HepG2 (cell line): ENCODE measurements around the gene ZBTB48. TPM values are rescaled to one million over a fixed set of nuclear protein-coding genes. Genes with fewer than 3 reads are reported as not detected.
A peak's percentile ranks its signal among the peaks of the same experiment; 100 is the strongest.

Experiments used
- BATF2 ChIP-seq: sonication (generic); formaldehyde crosslinking; IDR thresholded peaks from 2 replicates; pipeline ENCODE4 v1.8.0; 2022; ENCODE audit warnings: mild to moderate bottlenecking, missing genetic modification reagents, moderate library complexity
- CREBL2 ChIP-seq: sonication (generic); formaldehyde crosslinking; IDR thresholded peaks from 2 replicates; pipeline ENCODE4 v1.8.1; 2023; ENCODE audit warnings: missing genetic modification reagents, mild to moderate bottlenecking, borderline replicate concordance
- ELF1 ChIP-seq: sonication (generic); formaldehyde crosslinking; IDR thresholded peaks from 2 replicates; pipeline ENCODE4 v1.4.0; 2020; ENCODE audit warnings: missing genetic modification reagents
- EP300 ChIP-seq, 3 experiments: sonication (generic) in 1 of 3; formaldehyde crosslinking in 1 of 3; IDR thresholded peaks; 2 replicates each; pipeline versions ENCODE4 v1.5.1 to v1.6.1; 2011 to 2020; ENCODE audit warnings: low read depth in 2 of 3, low read length in 2 of 3, borderline replicate concordance in 1 of 3, improper control_type of control experiment in 1 of 3, mild to moderate bottlenecking in 1 of 3, missing genetic modification reagents in 1 of 3, moderate library complexity in 1 of 3
- MAF1 ChIP-seq: sonication (generic); formaldehyde crosslinking; IDR thresholded peaks from 2 replicates; pipeline ENCODE4 v1.5.0; 2020; ENCODE audit warnings: missing genetic modification reagents, borderline replicate concordance
- MAZ ChIP-seq, 2 experiments: sonication (generic) in 1 of 2; formaldehyde crosslinking in 1 of 2; IDR thresholded peaks; 2 replicates each; pipeline versions ENCODE4 v1.5.0 to v1.6.1; 2012 to 2020; ENCODE audit warnings: low read depth in 2 of 2, mild to moderate bottlenecking in 2 of 2, borderline replicate concordance in 1 of 2, improper control_type of control experiment in 1 of 2, low read length in 1 of 2, missing genetic modification reagents in 1 of 2, moderate library complexity in 1 of 2
- MXI1 ChIP-seq: IDR thresholded peaks from 3 replicates; pipeline ENCODE4 v1.6.1; 2012; ENCODE audit warnings: low read depth, low read length, inconsistent platforms, borderline replicate concordance
- NCOR1 ChIP-seq: fragments of 200-600 bp; sonication (generic); IDR thresholded peaks from 2 replicates; pipeline ENCODE4 v1.7.0; 2017; ENCODE audit warnings: antibody characterized with exemption, low read length, borderline replicate concordance
- SALL2 ChIP-seq: sonication (generic); formaldehyde crosslinking; IDR thresholded peaks from 2 replicates; pipeline ENCODE4 v1.8.1; 2023; ENCODE audit warnings: mild to moderate bottlenecking, missing genetic modification reagents, inconsistent platforms
- SRSF9 ChIP-seq: fragments of 200-400 bp; formaldehyde crosslinking; IDR thresholded peaks from 2 replicates; pipeline ENCODE4 v1.6.1; 2018; ENCODE audit warnings: borderline replicate concordance, mild to moderate bottlenecking, low read depth, low read length; ENCODE audit not compliant: insufficient read depth, poor library complexity, severe bottlenecking
- TEAD3 ChIP-seq: optimal IDR thresholded peaks from 2 replicates; pipeline ENCODE3; 2016; ENCODE audit warnings: borderline replicate concordance
- ZHX2 ChIP-seq, 2 experiments: sonication (generic) in 1 of 2; formaldehyde crosslinking in 1 of 2; IDR thresholded peaks; 2 replicates each; pipeline versions ENCODE4 v1.6.1 to v1.9.0; 2014 to 2022; ENCODE audit warnings: antibody characterized with exemption in 1 of 2, borderline replicate concordance in 1 of 2, inconsistent platforms in 1 of 2, low read depth in 1 of 2, missing genetic modification reagents in 1 of 2
- ZNF260 ChIP-seq: sonication (generic); formaldehyde crosslinking; IDR thresholded peaks from 2 replicates; pipeline ENCODE4 v1.4.0; 2020; ENCODE audit warnings: missing genetic modification reagents, low read depth, mild to moderate bottlenecking, borderline replicate concordance
- ZNF383 ChIP-seq: sonication (generic); formaldehyde crosslinking; IDR thresholded peaks from 2 replicates; pipeline ENCODE4 v1.4.0; 2020; ENCODE audit warnings: missing genetic modification reagents, mild to moderate bottlenecking, borderline replicate concordance
- ZNF446 ChIP-seq: sonication (generic); formaldehyde crosslinking; IDR thresholded peaks from 2 replicates; pipeline ENCODE4 v1.5.0; 2020; ENCODE audit warnings: mild to moderate bottlenecking, missing genetic modification reagents
- ZNF660 ChIP-seq: sonication (generic); formaldehyde crosslinking; IDR thresholded peaks from 2 replicates; pipeline ENCODE4 v1.5.1; 2020; ENCODE audit warnings: mild to moderate bottlenecking, low read depth, missing genetic modification reagents, borderline replicate concordance
- ZNF790 ChIP-seq: sonication (generic); formaldehyde crosslinking; IDR thresholded peaks from 2 replicates; pipeline ENCODE4 v1.8.0; 2022; ENCODE audit warnings: missing genetic modification reagents, mild to moderate bottlenecking, borderline replicate concordance
- polyA plus RNA-seq, 8 experiments: library from polyadenylated mRNA; depleted of rRNA in 3 of 8; stranded (reverse) in 7 of 8; unstranded in 1 of 8; fragments of >200 nt; fragmentation: Illumina TruSeq in 4 of 8; extraction: Trizol in 4 of 8; gene quantifications; 2 replicates each; pipeline versions ENCODE4 v1.2.1 to v1.2.3, GENCODE V29; 2011 to 2016; ENCODE audit warnings: low read depth in 4 of 8, missing spikeins in 1 of 8, mixed read lengths in 1 of 8; ENCODE audit not compliant: insufficient read depth in 1 of 8
- total RNA-seq, 5 experiments: library from RNA; depleted of rRNA; stranded (reverse); fragments of >200 nt; fragmentation: Illumina TruSeq; extraction: Trizol; gene quantifications; 2 replicates each; pipeline ENCODE4 v1.2.3, GENCODE V29; 2016; ENCODE audit warnings: low read depth in 1 of 5
- TF ChIP-seq, protein P1 (sequence below): IDR thresholded peaks from 2 replicates; pipeline ENCODE4 v1.6.1; 2016
- TF ChIP-seq, protein P2 (sequence below): sonication (generic); formaldehyde crosslinking; IDR thresholded peaks from 2 replicates; pipeline ENCODE4 v1.9.0; 2021; ENCODE audit warnings: missing genetic modification reagents, borderline replicate concordance

ZBTB48 gene
- total and polyA plus RNA-seq, 2 of the 13 experiments (the other 11 are each of a cell fraction or from before 2014, with no cell fraction given): 13.0 to 17.1 TPM

DNA sequence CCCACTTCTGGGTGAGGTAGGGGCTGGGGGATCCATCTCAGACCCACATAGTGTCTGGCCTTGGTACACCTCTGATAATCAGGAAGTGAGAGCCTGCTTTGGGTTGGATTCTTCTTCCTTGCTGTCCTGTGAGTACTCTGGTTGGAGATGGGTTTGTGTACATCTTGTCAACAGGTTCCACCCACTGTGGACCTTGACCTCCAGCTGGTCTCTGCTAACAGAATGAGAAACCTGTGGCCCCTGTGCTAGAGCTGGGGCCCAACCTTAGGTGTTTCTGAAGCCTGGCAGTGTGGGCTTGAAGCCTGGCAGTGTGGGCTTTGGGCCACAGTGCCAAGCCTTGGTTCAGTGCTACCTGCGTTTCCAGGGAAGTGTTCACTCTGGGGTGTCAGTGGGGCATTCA lies 2.6 kb downstream of the ZBTB48 start (continued):
- TF ChIP-seq EP300 (IDR thresholded peaks at IDR 0.05; ENCODE audit: low read depth in 2 of 2, low read length in 2 of 2) (peak; percentile 61 to 74; a peak in 3 of 4 replicates), EP300 (CRISPR knock-in tag; IDR thresholded peaks at IDR 0.05; ENCODE audit: borderline replicate concordance) (peak; percentile 72; the same call in 1 of the 2 replicates), SALL2 (CRISPR knock-in tag) (0 out of 2 replicates have a peak, but pooled peaks have one; percentile 9), ZNF660 (CRISPR knock-in tag) (no peak), SRSF9 (no peak), MAZ (IDR thresholded peaks at IDR 0.05; ENCODE audit: borderline replicate concordance, low read depth, low read length) (no peak), MAZ (CRISPR knock-in tag; IDR thresholded peaks at IDR 0.05; ENCODE audit: low read depth) (peak; percentile 52; the same call in 1 of the 2 replicates), ZNF446 (CRISPR knock-in tag) (no peak), ZNF383 (CRISPR knock-in tag) (no peak), ELF1 (CRISPR knock-in tag) (peak; percentile 83), BATF2 (CRISPR knock-in tag) (no peak), ZNF260 (CRISPR knock-in tag) (no peak), CREBL2 (no peak), NCOR1 (peak; percentile 87; the same call in 1 of the 2 replicates), MAF1 (CRISPR knock-in tag) (no peak), ZHX2 (IDR thresholded peaks at IDR 0.05; ENCODE audit: low read depth) (no peak), ZHX2 (CRISPR knock-in tag; IDR thresholded peaks at IDR 0.05; ENCODE audit: borderline replicate concordance) (no peak), ZNF790 (no peak), MXI1 (peak; percentile 80; the same call in 1 of the 3 replicates), TEAD3 (CRISPR knock-in tag) (no peak)
- TF ChIP-seq, protein P1, sequence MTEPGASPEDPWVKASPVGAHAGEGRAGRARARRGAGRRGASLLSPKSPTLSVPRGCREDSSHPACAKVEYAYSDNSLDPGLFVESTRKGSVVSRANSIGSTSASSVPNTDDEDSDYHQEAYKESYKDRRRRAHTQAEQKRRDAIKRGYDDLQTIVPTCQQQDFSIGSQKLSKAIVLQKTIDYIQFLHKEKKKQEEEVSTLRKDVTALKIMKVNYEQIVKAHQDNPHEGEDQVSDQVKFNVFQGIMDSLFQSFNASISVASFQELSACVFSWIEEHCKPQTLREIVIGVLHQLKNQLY (CRISPR knock-in tag): 0 out of 2 replicates have a peak, but pooled peaks have one; percentile 37
- TF ChIP-seq, protein P2, sequence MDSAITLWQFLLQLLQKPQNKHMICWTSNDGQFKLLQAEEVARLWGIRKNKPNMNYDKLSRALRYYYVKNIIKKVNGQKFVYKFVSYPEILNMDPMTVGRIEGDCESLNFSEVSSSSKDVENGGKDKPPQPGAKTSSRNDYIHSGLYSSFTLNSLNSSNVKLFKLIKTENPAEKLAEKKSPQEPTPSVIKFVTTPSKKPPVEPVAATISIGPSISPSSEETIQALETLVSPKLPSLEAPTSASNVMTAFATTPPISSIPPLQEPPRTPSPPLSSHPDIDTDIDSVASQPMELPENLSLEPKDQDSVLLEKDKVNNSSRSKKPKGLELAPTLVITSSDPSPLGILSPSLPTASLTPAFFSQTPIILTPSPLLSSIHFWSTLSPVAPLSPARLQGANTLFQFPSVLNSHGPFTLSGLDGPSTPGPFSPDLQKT (CRISPR knock-in tag): no peak
